HCT116 (cell line): ENCODE results near the gene EPHA6. TPM values are rescaled to one million over a fixed set of nuclear protein-coding genes. Genes with fewer than 3 reads are reported as not detected.

Source experiments
- ATAC-seq: fragments of 200-7000 bp; cut with Tn5 transposase; 2 replicates; pipeline ENCODE4 v1.9.1; 2020; ENCODE audit warnings: mild to moderate bottlenecking, moderate library complexity
- BruUV-seq: library from RNA; stranded (reverse); fragments of 400-500 nt; replicated peaks from 2 replicates; lab custom pipeline; 2021; lab: Mats Ljungman, UMichigan
- CTCF ChIA-PET: fragments of 300-600 bp; sonication (Branson Sonifier 250); formaldehyde crosslinking; loops from one replicate; lab custom pipeline; 2021; ENCODE audit warnings: antibody characterized with exemption; lab: Charles Lee
- POLR2A ChIA-PET: fragments of 300-600, 350-600 bp; sonication (Branson Sonifier 250); formaldehyde crosslinking; loops from one replicate; lab custom pipeline; 2021; ENCODE audit warnings: antibody characterized with exemption; lab: Charles Lee
- RAD21 ChIA-PET, 2 experiments: fragments of 300-600 bp; sonication (Branson Sonifier 250); formaldehyde crosslinking; loops; one replicate each; lab custom pipeline; 2023; ENCODE audit warnings: low total read pairs in 2 of 2; ENCODE audit not compliant: uncharacterized antibody in 2 of 2, unreplicated experiment in 2 of 2, low non-redundant PET in 1 of 2; lab: Charles Lee
- DNase-seq: peaks from one replicate; pipeline ENCODE4 v3.0.0-alpha.2; 2010; ENCODE audit warnings: low read depth, low spot score
- H2AFZ ChIP-seq: fragments of 200-600 bp; shearing (Covaris generic), sonication (generic); 2 replicates; pipeline ENCODE4 v1.6.1; 2017; ENCODE audit warnings: low read depth, mixed run types, mixed read lengths, antibody characterized with exemption, low read length; ENCODE audit not compliant: poor library complexity, severe bottlenecking
- H3K27ac ChIP-seq: 2 replicates; pipeline ENCODE4 v1.5.1; 2012; ENCODE audit warnings: low read depth, low read length
- H3K27me3 ChIP-seq: fragments of 200-600 bp; sonication (generic); 2 replicates; pipeline ENCODE4 v1.6.1; 2016; ENCODE audit warnings: mixed run types, low read length, mixed read lengths; ENCODE audit not compliant: insufficient read depth
- H3K36me3 ChIP-seq, 2 experiments: fragments of 200-500 bp in 1 of 2; fragments of 200-600 bp in 1 of 2; sonication (Bioruptor generic) in 1 of 2; sonication (generic) in 1 of 2; 2 replicates each; pipeline versions ENCODE4 v1.5.1 to v1.6.1; 2014 to 2016; ENCODE audit warnings: low read length in 2 of 2, inconsistent platforms in 1 of 2, mixed read lengths in 1 of 2, mixed run types in 1 of 2; ENCODE audit not compliant: insufficient read depth in 2 of 2, control insufficient read depth in 1 of 2
- H3K4me1 ChIP-seq, 2 experiments: fragments of 200-600 bp in 1 of 2; sonication (generic) in 1 of 2; 2 replicates each; pipeline versions ENCODE4 v1.5.1 to v1.6.1; 2012 to 2017; ENCODE audit warnings: low read length in 2 of 2, inconsistent platforms in 1 of 2, mild to moderate bottlenecking in 1 of 2, mixed read lengths in 1 of 2, mixed run types in 1 of 2, moderate library complexity in 1 of 2; ENCODE audit not compliant: insufficient read depth in 2 of 2, control insufficient read depth in 1 of 2
- H3K4me2 ChIP-seq: fragments of 200-600 bp; sonication (generic); 2 replicates; pipeline ENCODE4 v1.6.1; 2017; ENCODE audit warnings: mixed run types, low read length, mixed read lengths
- H3K4me3 ChIP-seq, 2 experiments: fragments of 200-600 bp in 1 of 2; sonication (generic) in 1 of 2; replicated peaks in 1 of 2; 2 replicates each; pipeline ENCODE4 v1.5.1; 2011 to 2016; ENCODE audit warnings: low read length in 2 of 2, control low read depth in 1 of 2, low read depth in 1 of 2, mild to moderate bottlenecking in 1 of 2, mixed read lengths in 1 of 2, mixed run types in 1 of 2
- H3K79me2 ChIP-seq: fragments of 200-600 bp; sonication (generic); 2 replicates; pipeline ENCODE4 v1.6.1; 2017; ENCODE audit warnings: mild to moderate bottlenecking, mixed run types, low read length, moderate library complexity, mixed read lengths; ENCODE audit not compliant: insufficient read depth
- H3K9ac ChIP-seq: fragments of 200-600 bp; sonication (generic); 2 replicates; pipeline ENCODE4 v1.6.1; 2016; ENCODE audit warnings: low read length, mixed read lengths
- H3K9me2 ChIP-seq: fragments of 200-600 bp; sonication (generic), shearing (Covaris generic); 2 replicates; pipeline ENCODE4 v1.6.1; 2017; ENCODE audit warnings: mixed run types, mild to moderate bottlenecking, moderate library complexity; ENCODE audit not compliant: insufficient read depth
- H3K9me3 ChIP-seq, 2 experiments: fragments of 200-500 bp in 1 of 2; fragments of 200-600 bp in 1 of 2; sonication (Bioruptor generic) in 1 of 2; sonication (generic) in 1 of 2; 2 replicates each; pipeline ENCODE4 v1.6.1; 2014 to 2017; ENCODE audit warnings: low read length in 2 of 2, mixed read lengths in 2 of 2, inconsistent platforms in 1 of 2, low read depth in 1 of 2, mild to moderate bottlenecking in 1 of 2, mixed run types in 1 of 2, moderate library complexity in 1 of 2; ENCODE audit not compliant: control insufficient read depth in 1 of 2, insufficient read depth in 1 of 2
- H4K20me1 ChIP-seq: fragments of 200-600 bp; sonication (generic), shearing (Covaris generic); 2 replicates; pipeline ENCODE4 v1.6.1; 2017; ENCODE audit warnings: mixed run types, mild to moderate bottlenecking, moderate library complexity; ENCODE audit not compliant: insufficient read depth
- CBX3 ChIP-seq: IDR thresholded peaks from 2 replicates; pipeline ENCODE4 v1.6.1; 2012; ENCODE audit warnings: low read depth
- EGR1 ChIP-seq: IDR thresholded peaks from 2 replicates; pipeline ENCODE4 v1.6.1; 2012; ENCODE audit warnings: low read depth
- ELF1 ChIP-seq: IDR thresholded peaks from 2 replicates; pipeline ENCODE4 v1.6.1; 2012; ENCODE audit warnings: low read depth, borderline replicate concordance
- EZH2 ChIP-seq: fragments of 200-600 bp; sonication (generic); IDR thresholded peaks from 2 replicates; pipeline ENCODE4 v1.6.1; 2017; ENCODE audit warnings: antibody characterized with exemption, mixed run types
- EZH2phosphoT487 ChIP-seq: fragments of 200-600 bp; IDR thresholded peaks from 2 replicates; pipeline ENCODE4 v1.6.1; 2018; ENCODE audit warnings: antibody characterized with exemption, borderline replicate concordance
- JUND ChIP-seq: IDR thresholded peaks from 2 replicates; pipeline ENCODE4 v1.6.1; 2012
- POLR2A ChIP-seq: IDR thresholded peaks from 2 replicates; pipeline ENCODE4 v1.7.0; 2011; ENCODE audit warnings: borderline replicate concordance; ENCODE audit not compliant: insufficient read depth, insufficient read length; ENCODE audit errors: extremely low read depth
- RAD21 ChIP-seq: IDR thresholded peaks from 2 replicates; pipeline ENCODE4 v1.6.1; 2012; ENCODE audit warnings: low read depth, mild to moderate bottlenecking
- SP1 ChIP-seq: IDR thresholded peaks from 2 replicates; pipeline ENCODE4 v1.6.1; 2012; ENCODE audit warnings: low read depth
- SRF ChIP-seq: IDR thresholded peaks from 2 replicates; pipeline ENCODE4 v1.6.1; 2012; ENCODE audit warnings: low read depth
- TCF7L2 ChIP-seq: IDR thresholded peaks from 2 replicates; pipeline ENCODE4 v1.7.0; 2011; ENCODE audit warnings: borderline replicate concordance, inconsistent platforms; ENCODE audit not compliant: insufficient read depth, insufficient read length; ENCODE audit errors: extremely low read depth
- ZBTB33 ChIP-seq: IDR thresholded peaks from 2 replicates; pipeline ENCODE4 v1.6.1; 2011; ENCODE audit warnings: mild to moderate bottlenecking, low read length, moderate library complexity; ENCODE audit not compliant: insufficient replicate concordance; ENCODE audit errors: extremely low read depth
- ZFX ChIP-seq: fragments of 450-650 bp; IDR thresholded peaks from 2 replicates; pipeline ENCODE4 v1.6.1; 2017
- intact Hi-C: fragments of 100-400 bp; cut with micrococcal nuclease; formaldehyde crosslinking; loops from 2 replicates; pipeline ENCODE4 v1.10.0; 2022
- total RNA-seq: library from RNA; stranded (reverse); gene quantifications from one replicate; pipeline ENCODE4 v1.2.1, GENCODE V29; 2021; ENCODE audit not compliant: unreplicated experiment
- TF ChIP-seq, protein P1 (sequence below): IDR thresholded peaks from 2 replicates; pipeline ENCODE4 v1.6.1; 2012
- TF ChIP-seq, protein P2 (sequence below), 3 experiments: fragments of 200-600 bp in 1 of 3; sonication (generic) in 1 of 3; IDR thresholded peaks in 2 of 3; conservative IDR thresholded peaks in 1 of 3; 2 replicates each; pipeline ENCODE4 v1.5.1; 2012 to 2017; ENCODE audit warnings: low read depth in 2 of 3, low read length in 2 of 3, antibody characterized with exemption in 1 of 3, borderline replicate concordance in 1 of 3, control low read depth in 1 of 3, mild to moderate bottlenecking in 1 of 3, mixed read lengths in 1 of 3, mixed run types in 1 of 3, moderate library complexity in 1 of 3; ENCODE audit not compliant: insufficient read depth in 1 of 3

Gene EPHA6
- total RNA-seq, 1 experiment from 2014 or later = not detected

GRCh38 chr3:97647441-97647982, 833.1 kb downstream of the EPHA6 start:
- no peaks in the 10 kb centered on the region for H3K27me3 ChIP-seq
- CTCF ChIA-PET = no interaction called here
- H3K36me3 ChIP-seq = no peaks in the 10 kb centered on the region
- no peak overlapping the region for H3K27ac ChIP-seq
- no peaks in the 10 kb centered on the region for H3K79me2 ChIP-seq
- BruUV-seq = no TSS peak
- H3K9ac ChIP-seq = no peak overlapping the region
- RAD21 ChIA-PET = no interaction called here
- ATAC-seq (no peak), DNase-seq (no peak)
- H3K4me2 ChIP-seq = no peak overlapping the region
- POLR2A ChIA-PET = no interaction called here
- no peaks in the 10 kb centered on the region for H3K4me1 ChIP-seq
- no peak overlapping the region for H2AFZ ChIP-seq
- H3K9me3 ChIP-seq = no peaks in the 10 kb centered on the region
- H4K20me1 ChIP-seq = no peaks in the 10 kb centered on the region
- intact Hi-C loops = no loop called here
- H3K4me3 ChIP-seq = no peak overlapping the region
- TF ChIP-seq TCF7L2 (no peak), CBX3 (no peak), RAD21 (no peak), ZBTB33 (no peak), SP1 (no peak), EZH2 (no peak), ZFX (no peak), POLR2A (no peak), EGR1 (no peak), JUND (no peak), ELF1 (no peak), SRF (no peak), EZH2phosphoT487 (no peak)
- TF ChIP-seq, protein P1, sequence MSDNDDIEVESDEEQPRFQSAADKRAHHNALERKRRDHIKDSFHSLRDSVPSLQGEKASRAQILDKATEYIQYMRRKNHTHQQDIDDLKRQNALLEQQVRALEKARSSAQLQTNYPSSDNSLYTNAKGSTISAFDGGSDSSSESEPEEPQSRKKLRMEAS = no peak
- TF ChIP-seq, protein P2, sequence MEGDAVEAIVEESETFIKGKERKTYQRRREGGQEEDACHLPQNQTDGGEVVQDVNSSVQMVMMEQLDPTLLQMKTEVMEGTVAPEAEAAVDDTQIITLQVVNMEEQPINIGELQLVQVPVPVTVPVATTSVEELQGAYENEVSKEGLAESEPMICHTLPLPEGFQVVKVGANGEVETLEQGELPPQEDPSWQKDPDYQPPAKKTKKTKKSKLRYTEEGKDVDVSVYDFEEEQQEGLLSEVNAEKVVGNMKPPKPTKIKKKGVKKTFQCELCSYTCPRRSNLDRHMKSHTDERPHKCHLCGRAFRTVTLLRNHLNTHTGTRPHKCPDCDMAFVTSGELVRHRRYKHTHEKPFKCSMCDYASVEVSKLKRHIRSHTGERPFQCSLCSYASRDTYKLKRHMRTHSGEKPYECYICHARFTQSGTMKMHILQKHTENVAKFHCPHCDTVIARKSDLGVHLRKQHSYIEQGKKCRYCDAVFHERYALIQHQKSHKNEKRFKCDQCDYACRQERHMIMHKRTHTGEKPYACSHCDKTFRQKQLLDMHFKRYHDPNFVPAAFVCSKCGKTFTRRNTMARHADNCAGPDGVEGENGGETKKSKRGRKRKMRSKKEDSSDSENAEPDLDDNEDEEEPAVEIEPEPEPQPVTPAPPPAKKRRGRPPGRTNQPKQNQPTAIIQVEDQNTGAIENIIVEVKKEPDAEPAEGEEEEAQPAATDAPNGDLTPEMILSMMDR (IDR thresholded peaks at IDR 0.05 in 2 of 3, conservative IDR thresholded peaks at IDR 0.05 in 1 of 3; ENCODE audit: borderline replicate concordance in 1 of 3, insufficient read depth in 1 of 3, low read depth in 2 of 3, low read length in 2 of 3) = no peak
- no peaks in the 10 kb centered on the region for H3K9me2 ChIP-seq
